Stimulated activated CD4-positive, alpha-beta T cell treated with anti-CD3 and anti-CD28 coated beads, Interleukin-12 subunit alpha, Interleukin-12 subunit beta, amount 100 ng/mL, for 4 hours (primary cell): ENCODE data around the gene EFNB3.

ENCODE experiments used
- DNase-seq: peaks from one replicate; pipeline ENCODE4 v3.0.0-alpha.2; 2020

The EFNB3 gene

GRCh38 chr17:7704601-7705268 is at the start of gene EFNB3:
TSS of gene EFNB3 (plus strand) at chr17:7705202. CDS start at chr17:7705599, 397 bp downstream.
- DNase-seq: no peak

- DNase-seq: no peak
Measured at GRCh38 chr17:7655541-7655840, 49.5 kb upstream of the EFNB3 start.

- no peak for DNase-seq
Measured at GRCh38 chr17:7656958-7657609, 47.9 kb upstream of the EFNB3 start.

- no peak for DNase-seq
Measured at GRCh38 chr17:7667656-7668406, 37.2 kb upstream of the EFNB3 start.

- no peak for DNase-seq
Measured at GRCh38 chr17:7668482-7668881, 36.5 kb upstream of the EFNB3 start.

- DNase-seq: peak; percentile 25
Measured at GRCh38 chr17:7673239-7673638, 31.8 kb upstream of the EFNB3 start.

- DNase-seq: no peak
Measured at GRCh38 chr17:7674934-7675333, 30.1 kb upstream of the EFNB3 start.

- no peak for DNase-seq
Measured at GRCh38 chr17:7676533-7676932, 28.5 kb upstream of the EFNB3 start.

- DNase-seq: no peak
Measured at GRCh38 chr17:7677388-7678067, 27.5 kb upstream of the EFNB3 start.

- no peak for DNase-seq
Measured at GRCh38 chr17:7684851-7685532, 20.0 kb upstream of the EFNB3 start.

- peak; percentile 84 for DNase-seq
Measured at GRCh38 chr17:7685533-7686221, 19.3 kb upstream of the EFNB3 start.

- DNase-seq: peak; percentile 67
Measured at GRCh38 chr17:7686222-7687071, 18.6 kb upstream of the EFNB3 start.

- DNase-seq: peak; percentile 78
Measured at GRCh38 chr17:7687072-7687907, 17.7 kb upstream of the EFNB3 start, which contains the start of gene TP53. TSS of gene TP53 (minus strand) at chr17:7687490. CDS start at chr17:7676594, 10,896 bp downstream.

- peak; percentile 93 for DNase-seq
Measured at GRCh38 chr17:7687908-7688807, 16.8 kb upstream of the EFNB3 start, which contains the start of gene WRAP53. TSS of gene WRAP53 (plus strand) at chr17:7688477. CDS start at chr17:7688649, 172 bp downstream.

GRCh38 chr17:7688808-7689316 is 16.1 kb upstream of the EFNB3 start:
- no peak for DNase-seq

- DNase-seq: no peak
Measured at GRCh38 chr17:7695586-7695985, 9.4 kb upstream of the EFNB3 start.

- DNase-seq: no peak
Measured at GRCh38 chr17:7697828-7698588, 7.0 kb upstream of the EFNB3 start.

- no peak for DNase-seq
Measured at GRCh38 chr17:7700510-7700909, 4.5 kb upstream of the EFNB3 start.
